HuH-7.5 (cell line): ENCODE measurements around the gene TMPRSS4.

Source experiments
- DNase-seq: peaks from one replicate; pipeline ENCODE4 v3.0.0; 2011; ENCODE audit warnings: low spot score

TMPRSS4 gene

GRCh38 chr11:118079491-118079890 is 2.6 kb downstream of the TMPRSS4 start:
- no peak for DNase-seq

- no peak for DNase-seq
Observed at GRCh38 chr11:118080296-118080695, 3.4 kb downstream of the TMPRSS4 start.

GRCh38 chr11:118081241-118081958 is 4.5 kb downstream of the TMPRSS4 start:
- DNase-seq: no peak

GRCh38 chr11:118082880-118083552 is 6.1 kb downstream of the TMPRSS4 start:
- DNase-seq: no peak

- DNase-seq: no peak
Observed at GRCh38 chr11:118084247-118084646, 7.4 kb downstream of the TMPRSS4 start.

GRCh38 chr11:118084656-118085055 is 7.8 kb downstream of the TMPRSS4 start:
- DNase-seq: no peak

GRCh38 chr11:118086913-118087768 is 10.3 kb downstream of the TMPRSS4 start, which contains the start of gene SMIM35:
SMIM35 (minus strand) TSS chr11:118086963; CDS start chr11:118086757, 206 bp downstream.
- DNase-seq: no peak

- no peak for DNase-seq
Observed at GRCh38 chr11:118087931-118088330, 11.1 kb downstream of the TMPRSS4 start.

GRCh38 chr11:118088531-118088930 is 11.7 kb downstream of the TMPRSS4 start:
- DNase-seq: no peak

- no peak for DNase-seq
Observed at GRCh38 chr11:118090545-118091162, 13.8 kb downstream of the TMPRSS4 start.

- no peak for DNase-seq
Observed at GRCh38 chr11:118091690-118092089, 14.8 kb downstream of the TMPRSS4 start.

- DNase-seq: no peak
Observed at GRCh38 chr11:118092907-118093571, 16.2 kb downstream of the TMPRSS4 start.

- DNase-seq: no peak
Observed at GRCh38 chr11:118095493-118095892, 18.6 kb downstream of the TMPRSS4 start.

- DNase-seq: no peak
Observed at GRCh38 chr11:118095967-118096367, 19.1 kb downstream of the TMPRSS4 start.

- no peak for DNase-seq
Observed at GRCh38 chr11:118098996-118099837, 22.3 kb downstream of the TMPRSS4 start.

- no peak for DNase-seq
Observed at GRCh38 chr11:118099838-118100556, 23.1 kb downstream of the TMPRSS4 start.

- no peak for DNase-seq
Observed at GRCh38 chr11:118100691-118101232, 23.9 kb downstream of the TMPRSS4 start.

- no peak for DNase-seq
Observed at GRCh38 chr11:118102721-118103261, 25.9 kb downstream of the TMPRSS4 start.

- no peak for DNase-seq
Observed at GRCh38 chr11:118104491-118104890, 27.6 kb downstream of the TMPRSS4 start.
